Measurements from ENCODE around the gene ARID4B. TPM values are rescaled to one million over a fixed set of nuclear protein-coding genes. Genes with fewer than 3 reads are reported as not detected.

Gene ARID4B
- polyA plus RNA-seq, 2 of the 4 experiments (the other 2 are of a cell fraction) = 14.9 to 16.0 TPM

DNA sequence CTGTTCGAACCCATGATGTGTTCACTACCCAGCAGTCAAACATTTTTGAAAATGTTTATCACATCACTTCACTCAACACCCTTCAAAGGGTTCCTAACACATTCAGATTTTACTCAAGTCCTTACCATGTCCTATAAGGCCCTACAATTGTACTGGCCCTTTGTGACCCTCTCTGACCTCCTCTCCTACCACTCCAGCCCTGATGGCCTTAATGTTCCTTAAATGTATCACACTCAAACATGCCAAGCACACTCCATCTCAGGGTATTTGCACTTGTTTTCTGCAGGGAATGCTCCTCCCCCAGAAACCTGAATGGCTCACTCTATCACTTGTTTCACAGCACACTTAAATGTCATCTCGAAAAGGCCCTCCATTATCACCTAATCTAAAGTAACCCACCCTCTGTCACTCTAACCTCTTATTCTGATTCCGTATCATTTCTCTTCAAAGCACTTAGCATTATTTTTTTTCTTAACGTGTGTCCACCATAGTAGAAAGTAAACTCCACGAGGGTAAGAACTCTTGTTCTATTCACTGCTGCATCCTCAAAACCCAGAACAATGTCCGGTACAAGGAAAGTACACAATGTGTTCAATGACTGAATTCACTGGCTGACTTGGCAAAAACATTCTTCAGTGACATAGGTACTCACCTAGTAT, 7.3 kb downstream of the ARID4B start (continued):
- TF ChIP-seq KDM1A (IDR thresholded peaks at IDR 0.05; ENCODE audit: low read depth) (no peak), EHF (CRISPR knock-in tag; IDR thresholded peaks at IDR 0.05) (no peak)

DNA sequence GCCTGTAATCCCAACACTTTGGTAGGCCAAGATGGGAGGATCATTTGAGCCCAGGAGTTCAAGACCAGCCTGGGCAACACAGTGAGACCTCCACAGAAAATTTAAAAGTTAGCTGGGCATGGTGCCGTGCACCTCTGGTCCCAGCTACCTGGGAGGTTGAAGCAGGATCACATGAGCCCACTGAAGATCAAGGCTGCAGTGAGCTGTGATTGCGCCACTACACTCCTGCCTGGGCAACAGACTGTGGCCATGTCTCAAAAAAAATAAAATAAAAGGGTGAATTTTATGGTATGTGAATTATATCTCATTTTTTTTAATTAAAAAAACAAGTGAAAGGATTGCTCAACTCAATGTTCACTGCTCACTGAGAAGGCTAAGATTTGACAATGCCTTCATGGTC, 8.7 kb downstream of the ARID4B start:
- ATAC-seq (no peak; a peak in 1 of 6 replicates), DNase-seq (ENCODE audit: low read depth in 1 of 2, low spot score in 1 of 2) (no peak), FAIRE-seq (no peak)
- Histone ChIP-seq H3K4me2 (no peak overlapping the region), H3K27ac (no peak overlapping the region), H3K4me3 (no peak overlapping the region), H3K4me1 (peaks cover 4% of the 10 kb centered on the region; the same call in 2 of the 3 replicates), H3K9me3 (no peaks in the 10 kb centered on the region)
- TF ChIP-seq POLR2A (IDR thresholded peaks at IDR 0.05; ENCODE audit: low read length) (no peak), CEBPB (IDR thresholded peaks at IDR 0.05) (peak in 1 of 2 experiments; percentile 41; a peak in 1 of 4 replicates)
- POLR2A ChIA-PET = no interaction called here
- CTCF ChIA-PET = no interaction called here
- WGBS (ENCODE audit: missing lambda C conversion rate) = 98% methylated on average over 2 of the region's 2 CpGs

DNA sequence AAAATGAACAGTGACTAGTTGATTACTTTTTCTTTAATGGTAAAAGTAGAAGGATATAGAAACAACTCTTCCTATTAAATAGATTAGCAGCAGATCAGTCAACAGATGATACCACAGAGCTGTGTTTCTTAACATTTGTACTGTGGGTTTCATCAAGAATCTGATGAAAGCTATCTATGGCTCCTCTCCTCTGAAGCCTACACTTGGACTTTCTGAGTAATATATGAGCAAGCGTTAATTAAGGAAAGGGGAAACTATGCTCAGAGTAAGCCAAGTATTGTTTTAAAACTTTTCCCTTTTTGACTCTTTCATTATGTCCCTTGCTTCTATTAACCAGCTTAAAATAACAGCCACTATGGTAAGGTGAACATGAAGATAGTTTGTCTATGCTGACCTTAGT, 10.8 kb downstream of the ARID4B start:
- no peak overlapping the region for H3K4me3 ChIP-seq
- H3K9me3 ChIP-seq = no peaks in the 10 kb centered on the region
- H3K4me1 ChIP-seq = peaks cover 9% of the 10 kb centered on the region; the same call in 2 of the 3 replicates
- no peak overlapping the region for H3K27ac ChIP-seq
- no peak overlapping the region for H3K4me2 ChIP-seq
- POLR2A ChIA-PET = interaction anchor here (1.2 kb wide), 1 partner anchor 11 kb away, joined by 3 read pairs; the partner anchor contains the start of gene ARID4B
- TF ChIP-seq CBX8 (IDR thresholded peaks at IDR 0.05) (no peak), ESRRA (IDR thresholded peaks at IDR 0.05; ENCODE audit: borderline replicate concordance, low read length) (no peak), SMC3 (IDR thresholded peaks at IDR 0.05) (no peak), RCOR1 (IDR thresholded peaks at IDR 0.05; ENCODE audit: low read depth, low read length) (no peak), HDAC2 (IDR thresholded peaks at IDR 0.05) (no peak)
- TF ChIP-seq, protein P1, sequence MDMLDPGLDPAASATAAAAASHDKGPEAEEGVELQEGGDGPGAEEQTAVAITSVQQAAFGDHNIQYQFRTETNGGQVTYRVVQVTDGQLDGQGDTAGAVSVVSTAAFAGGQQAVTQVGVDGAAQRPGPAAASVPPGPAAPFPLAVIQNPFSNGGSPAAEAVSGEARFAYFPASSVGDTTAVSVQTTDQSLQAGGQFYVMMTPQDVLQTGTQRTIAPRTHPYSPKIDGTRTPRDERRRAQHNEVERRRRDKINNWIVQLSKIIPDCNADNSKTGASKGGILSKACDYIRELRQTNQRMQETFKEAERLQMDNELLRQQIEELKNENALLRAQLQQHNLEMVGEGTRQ (IDR thresholded peaks at IDR 0.05) = no peak
- TF ChIP-seq, protein P2, sequence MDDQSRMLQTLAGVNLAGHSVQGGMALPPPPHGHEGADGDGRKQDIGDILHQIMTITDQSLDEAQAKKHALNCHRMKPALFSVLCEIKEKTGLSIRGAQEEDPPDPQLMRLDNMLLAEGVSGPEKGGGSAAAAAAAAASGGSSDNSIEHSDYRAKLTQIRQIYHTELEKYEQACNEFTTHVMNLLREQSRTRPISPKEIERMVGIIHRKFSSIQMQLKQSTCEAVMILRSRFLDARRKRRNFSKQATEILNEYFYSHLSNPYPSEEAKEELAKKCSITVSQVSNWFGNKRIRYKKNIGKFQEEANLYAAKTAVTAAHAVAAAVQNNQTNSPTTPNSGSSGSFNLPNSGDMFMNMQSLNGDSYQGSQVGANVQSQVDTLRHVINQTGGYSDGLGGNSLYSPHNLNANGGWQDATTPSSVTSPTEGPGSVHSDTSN (IDR thresholded peaks at IDR 0.05) = no peak
- TF ChIP-seq, protein P3, sequence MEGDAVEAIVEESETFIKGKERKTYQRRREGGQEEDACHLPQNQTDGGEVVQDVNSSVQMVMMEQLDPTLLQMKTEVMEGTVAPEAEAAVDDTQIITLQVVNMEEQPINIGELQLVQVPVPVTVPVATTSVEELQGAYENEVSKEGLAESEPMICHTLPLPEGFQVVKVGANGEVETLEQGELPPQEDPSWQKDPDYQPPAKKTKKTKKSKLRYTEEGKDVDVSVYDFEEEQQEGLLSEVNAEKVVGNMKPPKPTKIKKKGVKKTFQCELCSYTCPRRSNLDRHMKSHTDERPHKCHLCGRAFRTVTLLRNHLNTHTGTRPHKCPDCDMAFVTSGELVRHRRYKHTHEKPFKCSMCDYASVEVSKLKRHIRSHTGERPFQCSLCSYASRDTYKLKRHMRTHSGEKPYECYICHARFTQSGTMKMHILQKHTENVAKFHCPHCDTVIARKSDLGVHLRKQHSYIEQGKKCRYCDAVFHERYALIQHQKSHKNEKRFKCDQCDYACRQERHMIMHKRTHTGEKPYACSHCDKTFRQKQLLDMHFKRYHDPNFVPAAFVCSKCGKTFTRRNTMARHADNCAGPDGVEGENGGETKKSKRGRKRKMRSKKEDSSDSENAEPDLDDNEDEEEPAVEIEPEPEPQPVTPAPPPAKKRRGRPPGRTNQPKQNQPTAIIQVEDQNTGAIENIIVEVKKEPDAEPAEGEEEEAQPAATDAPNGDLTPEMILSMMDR (IDR thresholded peaks at IDR 0.05) = no peak
- WGBS (ENCODE audit: missing lambda C conversion rate) = 91% methylated on average over 1 of the region's 1 CpG
- FAIRE-seq = no peak
- no peak for DNase-seq (ENCODE audit: low read depth in 1 of 2, low spot score in 1 of 2)
- CTCF ChIA-PET = no interaction called here
- ATAC-seq = no peak

DNA sequence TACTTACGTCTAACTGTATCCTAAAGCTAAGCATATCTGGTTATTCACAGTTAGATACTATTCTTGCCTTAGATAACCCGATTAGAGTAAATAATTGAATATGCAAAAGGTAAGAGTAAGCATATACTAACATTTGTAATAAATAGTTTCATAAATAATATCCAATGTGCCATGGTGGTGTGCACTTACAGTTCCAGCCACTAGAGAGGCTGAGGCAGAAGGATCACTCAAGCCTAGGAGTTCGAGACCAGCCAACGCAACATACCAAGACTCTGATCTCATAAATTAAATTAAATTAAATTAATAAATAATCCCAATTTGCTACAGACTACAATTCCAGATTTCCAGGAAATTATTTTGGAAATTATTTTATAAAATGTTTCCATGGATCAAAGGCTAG, 12.2 kb downstream of the ARID4B start:
- peaks cover 9% of the 10 kb centered on the region; the same call in 2 of the 3 replicates for H3K4me1 ChIP-seq
- H3K9me3 ChIP-seq = no peaks in the 10 kb centered on the region
- no peak for TF ChIP-seq JUNB (IDR thresholded peaks at IDR 0.05)
- TF ChIP-seq RARB (CRISPR knock-in tag; IDR thresholded peaks at IDR 0.05) = no peak
- no peak for TF ChIP-seq RNF2 (IDR thresholded peaks at IDR 0.05; ENCODE audit: borderline replicate concordance, low read depth)
- FAIRE-seq (no peak), ATAC-seq (no peak), DNase-seq (ENCODE audit: low read depth in 1 of 2, low spot score in 1 of 2) (no peak)
- H3K27ac ChIP-seq = no peak overlapping the region
- CTCF ChIA-PET = no interaction called here
- WGBS (ENCODE audit: missing lambda C conversion rate) = 92% methylated on average over 4 of the region's 4 CpGs
- no peak overlapping the region for H3K4me2 ChIP-seq
- no peak overlapping the region for H3K4me3 ChIP-seq
- POLR2A ChIA-PET = no interaction called here

DNA sequence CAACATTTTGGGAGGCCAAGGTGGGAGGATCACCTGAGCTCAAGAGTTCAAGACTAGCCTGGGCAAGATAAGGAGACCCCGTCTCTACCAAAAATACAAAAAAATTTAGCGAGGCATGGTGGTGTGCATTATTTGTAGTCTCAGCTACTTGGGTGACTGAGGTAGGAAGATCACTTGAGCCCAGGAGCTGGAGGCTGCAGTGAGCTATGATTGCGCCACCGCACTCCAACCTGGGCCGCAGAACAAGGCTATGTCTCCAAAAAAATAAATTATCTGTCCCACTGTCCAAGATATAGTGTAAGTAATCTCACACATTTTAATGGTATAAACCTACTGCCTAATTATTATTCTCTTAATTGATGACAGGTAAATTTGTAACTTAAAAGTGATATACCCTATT, 12.8 kb downstream of the ARID4B start:
- POLR2A ChIA-PET = no interaction called here
- CTCF ChIA-PET = interaction anchor here (0.8 to 2.4 kb wide), 2 partner anchors 9 to 30 kb away, joined by 3 to 8 read pairs; no protein-coding TSS in a partner anchor
- peaks cover 9% of the 10 kb centered on the region; the same call in 2 of the 3 replicates for H3K4me1 ChIP-seq
- FAIRE-seq (no peak), DNase-seq (ENCODE audit: low read depth in 1 of 2, low spot score in 1 of 2) (no peak), ATAC-seq (no peak)
- WGBS (ENCODE audit: missing lambda C conversion rate) = 95% methylated on average over 5 of the region's 5 CpGs
- H3K4me2 ChIP-seq = no peak overlapping the region
- no peak for TF ChIP-seq MAZ (IDR thresholded peaks at IDR 0.05; ENCODE audit: borderline replicate concordance, low read depth, low read length)
- TF ChIP-seq HOXA7 (CRISPR knock-in tag; IDR thresholded peaks at IDR 0.05) = no peak
- TF ChIP-seq, protein P4, sequence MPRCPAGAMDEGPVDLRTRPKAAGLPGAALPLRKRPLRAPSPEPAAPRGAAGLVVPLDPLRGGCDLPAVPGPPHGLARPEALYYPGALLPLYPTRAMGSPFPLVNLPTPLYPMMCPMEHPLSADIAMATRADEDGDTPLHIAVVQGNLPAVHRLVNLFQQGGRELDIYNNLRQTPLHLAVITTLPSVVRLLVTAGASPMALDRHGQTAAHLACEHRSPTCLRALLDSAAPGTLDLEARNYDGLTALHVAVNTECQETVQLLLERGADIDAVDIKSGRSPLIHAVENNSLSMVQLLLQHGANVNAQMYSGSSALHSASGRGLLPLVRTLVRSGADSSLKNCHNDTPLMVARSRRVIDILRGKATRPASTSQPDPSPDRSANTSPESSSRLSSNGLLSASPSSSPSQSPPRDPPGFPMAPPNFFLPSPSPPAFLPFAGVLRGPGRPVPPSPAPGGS (IDR thresholded peaks at IDR 0.05) = no peak
- no peak for TF ChIP-seq GATA3 (IDR thresholded peaks at IDR 0.05; ENCODE audit: borderline replicate concordance)
- no peak for TF ChIP-seq TFCP2L1 (CRISPR knock-in tag; IDR thresholded peaks at IDR 0.05)
- no peak for TF ChIP-seq CHD2 (IDR thresholded peaks at IDR 0.05; ENCODE audit: low read length, partially characterized antibody)
- TF ChIP-seq ZFP36 (IDR thresholded peaks at IDR 0.05; ENCODE audit: borderline replicate concordance, partially characterized antibody) = no peak
- TF ChIP-seq PHF8 (IDR thresholded peaks at IDR 0.05; ENCODE audit: borderline replicate concordance, low read depth) = no peak
- TF ChIP-seq RCOR1 (IDR thresholded peaks at IDR 0.05; ENCODE audit: low read depth, low read length) = no peak
- no peak for TF ChIP-seq RNF2 (IDR thresholded peaks at IDR 0.05; ENCODE audit: borderline replicate concordance, low read depth)
- TF ChIP-seq NPAS2 (CRISPR knock-in tag; IDR thresholded peaks at IDR 0.05; ENCODE audit: borderline replicate concordance) = no peak
- H3K4me3 ChIP-seq = no peak overlapping the region
- H3K27ac ChIP-seq = no peak overlapping the region
- no peaks in the 10 kb centered on the region for H3K9me3 ChIP-seq
